Activated CD4-positive, alpha-beta T cell treated with anti-CD3 and anti-CD28 coated beads, Interleukin-2, amount 10 ng/mL, durations not matched to agents 7 days and 5 days (primary cell): ENCODE results near the gene ZSCAN9. TPM values are rescaled to one million over a fixed set of nuclear protein-coding genes. Genes with fewer than 3 reads are reported as not detected.

ENCODE experiments used
- CTCF ChIA-PET: fragments of 350-600 bp; sonication (Branson Sonifier 250); formaldehyde crosslinking; loops from one replicate; lab custom pipeline; 2021; ENCODE audit warnings: antibody characterized with exemption; lab: Charles Lee
- POLR2A ChIA-PET: fragments of 350-600 bp; sonication (Branson Sonifier 250); formaldehyde crosslinking; loops from one replicate; lab custom pipeline; 2021; ENCODE audit warnings: antibody characterized with exemption; lab: Charles Lee
- DNase-seq: peaks from one replicate; pipeline ENCODE4 v3.0.0-alpha.2; 2020
- H3K27ac Mint-ChIP-seq: one replicate; pipeline ENCODE4 v1.8.0; 2021; ENCODE audit warnings: mild to moderate bottlenecking, moderate library complexity, mixed read lengths
- H3K27me3 Mint-ChIP-seq: one replicate; pipeline ENCODE4 v1.8.0; 2021; ENCODE audit warnings: mixed read lengths
- H3K36me3 Mint-ChIP-seq: one replicate; pipeline ENCODE4 v1.8.0; 2021; ENCODE audit warnings: low read depth, mixed read lengths
- H3K4me1 Mint-ChIP-seq: one replicate; pipeline ENCODE4 v1.8.0; 2021; ENCODE audit warnings: mixed read lengths
- H3K4me3 Mint-ChIP-seq: one replicate; pipeline ENCODE4 v1.8.0; 2021; ENCODE audit warnings: mild to moderate bottlenecking, moderate library complexity, mixed read lengths
- H3K9me3 Mint-ChIP-seq: one replicate; pipeline ENCODE4 v1.8.0; 2021; ENCODE audit warnings: mixed read lengths
- total RNA-seq, 2 experiments: library from RNA; stranded (reverse); gene quantifications; one replicate each; pipeline ENCODE4 v1.2.3, GENCODE V29; 2021

ZSCAN9 gene
- total RNA-seq, 2 experiments from 2014 or later, result 1.5 to 1.6 TPM

- Mint-ChIP-seq H3K36me3 (peaks cover 20% of the 10 kb centered on the region), H3K9me3 (peaks cover 6% of the 10 kb centered on the region), H3K27ac (no peak within 1 kb of the TSS), H3K4me1 (peaks cover 16% of the 10 kb centered on the region), H3K4me3 (peak within 1 kb of the TSS; percentile 76), H3K27me3 (peaks cover 7% of the 10 kb centered on the region)
- POLR2A ChIA-PET, result no interaction called here
- DNase-seq, result peak; percentile 40
- CTCF ChIA-PET, result interaction anchor here (1.0 to 1.1 kb wide), 3 partner anchors 13 to 100 kb away, joined by 3 to 4 read pairs (median 4); partner anchors contain the start of gene ZSCAN26
Measured at GRCh38 chr6:28281288-28282064, 56.4 kb downstream of the ZSCAN9 start, which contains the start of gene PGBD1. PGBD1 (plus strand) TSS chr6:28281572; CDS start chr6:28283814, 2,242 bp downstream.

- Mint-ChIP-seq H3K27ac (no peak overlapping the region), H3K9me3 (peaks cover 6% of the 10 kb centered on the region), H3K4me3 (no peak overlapping the region), H3K4me1 (peaks cover 16% of the 10 kb centered on the region), H3K36me3 (peaks cover 11% of the 10 kb centered on the region), H3K27me3 (peaks cover 7% of the 10 kb centered on the region)
- ChIA-PET CTCF (interaction anchor here (1.0 to 1.5 kb wide), 3 partner anchors 9 to 324 kb away, joined by 3 to 4 read pairs (median 4); no protein-coding TSS in a partner anchor), POLR2A (no interaction called here)
- DNase-seq, result no peak
Measured at GRCh38 chr6:28282926-28283325, 57.9 kb downstream of the ZSCAN9 start.

Other genes with a start within 250 kb of the ZSCAN9 start
- under 1 TPM; 0.54 to 0.77 TPM for gene ZNF165, start 144.7 kb upstream of the ZSCAN9 start, total RNA-seq
- gene ZSCAN16, start 100.7 kb upstream of the ZSCAN9 start, total RNA-seq, result 1 to 10 TPM; 3.2 to 5.5 TPM
- gene ZKSCAN8, start 83.4 kb upstream of the ZSCAN9 start, total RNA-seq, result 10 to 100 TPM; 18.6 to 22.2 TPM
- gene ZKSCAN4, start 27.0 kb downstream of the ZSCAN9 start, total RNA-seq, result 1 to 10 TPM; 6.5 to 7.5 TPM
- under 1 TPM in 1 of 2 experiments, not detected in 1; 0.12 TPM for gene NKAPL, start 34.0 kb downstream of the ZSCAN9 start, total RNA-seq
- gene ZSCAN26, start 41.9 kb downstream of the ZSCAN9 start, total RNA-seq, result 10 to 100 TPM in 1 of 2 experiments, 1 to 10 TPM in 1; 8.1 to 10.5 TPM
- 1 to 10 TPM; 1.5 to 1.7 TPM for gene PGBD1, start 56.3 kb downstream of the ZSCAN9 start, total RNA-seq
- gene ZSCAN31, start 110.9 kb downstream of the ZSCAN9 start, total RNA-seq, result under 1 TPM; 0.37 to 0.56 TPM
- 1 to 10 TPM; 6.2 to 7.0 TPM for gene ZKSCAN3, start 124.7 kb downstream of the ZSCAN9 start, total RNA-seq
- gene ZSCAN12, start 174.5 kb downstream of the ZSCAN9 start, total RNA-seq, result 1 to 10 TPM; 7.5 to 8.3 TPM
- gene ZSCAN23, start 218.2 kb downstream of the ZSCAN9 start, total RNA-seq, result 1 to 10 TPM; 1.5 to 1.7 TPM